NCI-H510A (cell line): ENCODE data around the gene MLST8.
A peak's percentile ranks its signal among the peaks of the same experiment; 100 is the strongest.

Experiments
- DNase-seq: peaks from one replicate; lab custom pipeline; 2025; lab: John Stamatoyannopoulos, UW

The MLST8 gene

GRCh38 chr16:2205104-2205966 is at the start of gene MLST8:
Gene MLST8 (plus strand): TSS chr16:2205454. CDS start chr16:2206086, 632 bp downstream.
- peak; percentile 65 for DNase-seq

GRCh38 chr16:2155977-2156848 is 49.0 kb upstream of the MLST8 start:
- no peak for DNase-seq

- no peak for DNase-seq
These were observed 48.4 kb upstream of the MLST8 start for GRCh38 chr16:2156849-2157224.

GRCh38 chr16:2157480-2158261 is 47.6 kb upstream of the MLST8 start:
- no peak for DNase-seq

GRCh38 chr16:2158262-2158638 is 47.0 kb upstream of the MLST8 start:
- DNase-seq, result no peak

- no peak for DNase-seq
These were observed 45.9 kb upstream of the MLST8 start for GRCh38 chr16:2159175-2159838.

GRCh38 chr16:2160915-2161551 is 44.2 kb upstream of the MLST8 start:
- no peak for DNase-seq

GRCh38 chr16:2161911-2162310 is 43.3 kb upstream of the MLST8 start:
- DNase-seq, result no peak

GRCh38 chr16:2162676-2163118 is 42.6 kb upstream of the MLST8 start:
- no peak for DNase-seq

- no peak for DNase-seq
These were observed 41.9 kb upstream of the MLST8 start for GRCh38 chr16:2163211-2163881.

- no peak for DNase-seq
These were observed 39.4 kb upstream of the MLST8 start for GRCh38 chr16:2165861-2166260.

- DNase-seq, result no peak
These were observed 38.8 kb upstream of the MLST8 start for GRCh38 chr16:2166263-2167067.

- no peak for DNase-seq
These were observed 38.1 kb upstream of the MLST8 start for GRCh38 chr16:2167068-2167638.

GRCh38 chr16:2170080-2170479 is 35.2 kb upstream of the MLST8 start:
- no peak for DNase-seq

GRCh38 chr16:2170587-2171435 is 34.4 kb upstream of the MLST8 start:
- no peak for DNase-seq

- DNase-seq, result no peak
These were observed 33.6 kb upstream of the MLST8 start for GRCh38 chr16:2171601-2172178.

GRCh38 chr16:2172688-2173335 is 32.4 kb upstream of the MLST8 start:
- DNase-seq, result no peak

- DNase-seq, result no peak
These were observed 31.9 kb upstream of the MLST8 start for GRCh38 chr16:2173366-2173765.
